ENCODE data around the gene KRT78. TPM values are rescaled to one million over a fixed set of nuclear protein-coding genes. Genes with fewer than 3 reads are reported as not detected.
"Not testable (repeated sequence)": the region's sequence is repeated elsewhere in the genome, so short reads cannot be mapped to it uniquely, and the experiment has no call there.

The KRT78 gene
- total and polyA plus RNA-seq, 11 donors: 0.14 TPM; not detected in 10

DNA sequence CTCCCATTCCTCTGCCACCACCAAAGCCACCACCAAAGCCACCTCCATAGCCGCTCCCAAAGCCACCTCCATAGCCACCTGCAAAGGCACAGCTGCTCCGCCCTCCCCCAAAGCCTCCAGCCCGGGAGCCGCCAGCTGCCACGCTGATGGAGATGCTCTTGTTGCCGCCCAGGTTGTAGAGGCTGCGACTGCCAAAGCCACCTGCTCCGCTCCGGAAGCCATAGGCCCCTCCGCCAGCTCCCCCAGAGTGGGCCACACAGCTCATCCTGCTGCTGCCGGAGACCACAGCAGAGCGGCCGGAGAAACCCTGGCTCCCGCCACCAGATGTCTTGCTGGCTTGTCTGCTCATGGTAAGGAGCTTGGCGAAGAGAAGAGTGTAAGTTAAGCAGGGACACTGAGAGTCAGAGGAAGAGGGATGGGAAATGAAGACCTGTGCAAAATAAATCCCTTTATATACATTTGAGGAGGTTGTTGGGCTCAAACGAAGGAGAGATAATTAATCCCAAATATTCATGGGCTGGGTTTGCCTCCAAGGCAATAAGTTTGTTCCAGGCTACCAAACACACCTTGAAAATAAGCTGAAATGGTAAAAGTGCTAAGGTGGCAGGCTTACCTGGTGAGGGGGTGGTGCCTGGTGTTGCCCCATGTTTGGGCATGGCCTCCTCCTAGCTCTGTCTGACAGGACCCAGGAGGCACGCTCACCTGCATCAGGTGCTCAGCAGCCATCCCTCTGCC lies 52.9 kb downstream of the KRT78 start, which contains the start of gene KRT3:
Gene KRT3 (minus strand): TSS at position 424 of the 735 bp plus-strand sequence. CDS start 75 bp downstream, at position 349.
- no peak for ATAC-seq
- intact Hi-C loops (cut with DNase I): no loop called here
- Histone ChIP-seq H3K27me3 (peaks cover 0 to 28% (median 2%) of the 10 kb centered on the region in 9 donors), H3K4me1 (no peaks in the 10 kb centered on the region), H3K4me3 (no peak within 1 kb of the TSS), H3K36me3 (no peaks in the 10 kb centered on the region), H3K9me3 (no peaks in the 10 kb centered on the region), H3K27ac (no peak within 1 kb of the TSS)
- 90 to 95% (median 93%) methylated on average over 17 of the region's 17 CpGs for WGBS, 4 donors
- TF ChIP-seq, protein P1, sequence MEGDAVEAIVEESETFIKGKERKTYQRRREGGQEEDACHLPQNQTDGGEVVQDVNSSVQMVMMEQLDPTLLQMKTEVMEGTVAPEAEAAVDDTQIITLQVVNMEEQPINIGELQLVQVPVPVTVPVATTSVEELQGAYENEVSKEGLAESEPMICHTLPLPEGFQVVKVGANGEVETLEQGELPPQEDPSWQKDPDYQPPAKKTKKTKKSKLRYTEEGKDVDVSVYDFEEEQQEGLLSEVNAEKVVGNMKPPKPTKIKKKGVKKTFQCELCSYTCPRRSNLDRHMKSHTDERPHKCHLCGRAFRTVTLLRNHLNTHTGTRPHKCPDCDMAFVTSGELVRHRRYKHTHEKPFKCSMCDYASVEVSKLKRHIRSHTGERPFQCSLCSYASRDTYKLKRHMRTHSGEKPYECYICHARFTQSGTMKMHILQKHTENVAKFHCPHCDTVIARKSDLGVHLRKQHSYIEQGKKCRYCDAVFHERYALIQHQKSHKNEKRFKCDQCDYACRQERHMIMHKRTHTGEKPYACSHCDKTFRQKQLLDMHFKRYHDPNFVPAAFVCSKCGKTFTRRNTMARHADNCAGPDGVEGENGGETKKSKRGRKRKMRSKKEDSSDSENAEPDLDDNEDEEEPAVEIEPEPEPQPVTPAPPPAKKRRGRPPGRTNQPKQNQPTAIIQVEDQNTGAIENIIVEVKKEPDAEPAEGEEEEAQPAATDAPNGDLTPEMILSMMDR (IDR thresholded peaks at IDR 0.05): no peak
- no peak for TF ChIP-seq POLR2A (IDR thresholded peaks at IDR 0.05)
- DNase-seq: no peak

DNA sequence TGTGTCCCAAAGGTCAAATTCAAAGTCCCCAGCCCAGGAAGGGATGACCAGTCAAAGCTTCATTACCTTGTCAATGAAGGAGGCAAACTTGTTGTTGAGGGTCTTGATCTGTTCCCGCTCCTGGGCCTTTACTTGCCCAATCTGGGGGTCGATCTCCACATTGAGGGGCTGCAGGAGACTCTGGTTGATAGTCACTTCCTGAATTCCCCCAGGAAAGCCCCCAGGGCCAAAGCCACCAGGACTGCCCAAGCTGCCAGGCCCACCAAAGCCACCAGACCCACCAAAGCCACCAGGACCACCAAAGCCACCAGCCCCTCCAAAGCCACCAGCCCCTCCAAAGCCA lies 53.5 kb downstream of the KRT78 start:
- H3K4me3 ChIP-seq; H3K4me1 ChIP-seq; H3K36me3 ChIP-seq; H3K27ac ChIP-seq; ATAC-seq; DNase-seq; intact Hi-C loops (cut with DNase I); H3K9me3 ChIP-seq: not testable (repeated sequence)
- 80 to 96% (median 91%) methylated on average over 1 to 2 of the region's 2 CpGs for whole genome bisulfite sequencing, 4 donors
- H3K27me3 ChIP-seq: peaks cover 0 to 34% (median 6%) of the 10 kb centered on the region in 9 donors

- peaks cover 0 to 40% (median 10%) of the 10 kb centered on the region in 9 donors for H3K27me3 ChIP-seq
These were observed 54.1 kb downstream of the KRT78 start for GRCh38 chr12:52794479-52795331.

GRCh38 chr12:52792185-52793029 lies 56.4 kb downstream of the KRT78 start:
- Histone ChIP-seq H3K4me1 (peaks cover 0 to 6% (median 0%) of the 10 kb centered on the region in 12 donors), H3K9me3 (no peaks in the 10 kb centered on the region), H3K4me3 (no peak overlapping the region), H3K27ac (no peak overlapping the region), H3K27me3 (peaks cover 0 to 46% (median 20%) of the 10 kb centered on the region in 9 donors), H3K36me3 (no peaks in the 10 kb centered on the region)
- DNase-seq: no peak
- no peak for ATAC-seq
- WGBS, 4 donors: 82 to 88% (median 86%) methylated on average over 10 of the region's 10 CpGs
- intact Hi-C loops (cut with DNase I): no loop called here
- TF ChIP-seq, protein P1 (IDR thresholded peaks at IDR 0.05): no peak
- no peak for TF ChIP-seq POLR2A (IDR thresholded peaks at IDR 0.05)

More at GRCh38 chr12:52794479-52795331, 54.1 kb downstream of the KRT78 start:
- Histone ChIP-seq H3K36me3 (no peaks in the 10 kb centered on the region), H3K9me3 (no peaks in the 10 kb centered on the region), H3K27ac (no peak overlapping the region), H3K4me1 (peaks cover 0 to 6% (median 0%) of the 10 kb centered on the region in 12 donors), H3K4me3 (no peak overlapping the region)
- WGBS, 4 donors: 76 to 85% (median 80%) methylated on average over 5 of the region's 5 CpGs
- DNase-seq (no peak), ATAC-seq (no peak)
- intact Hi-C loops (cut with DNase I): no loop called here
- TF ChIP-seq, protein P1 (IDR thresholded peaks at IDR 0.05): no peak
- no peak for TF ChIP-seq POLR2A (IDR thresholded peaks at IDR 0.05)

Data from heart left ventricle (tissue), 16 donors.